ENCODE data around the gene AK5.

DNA sequence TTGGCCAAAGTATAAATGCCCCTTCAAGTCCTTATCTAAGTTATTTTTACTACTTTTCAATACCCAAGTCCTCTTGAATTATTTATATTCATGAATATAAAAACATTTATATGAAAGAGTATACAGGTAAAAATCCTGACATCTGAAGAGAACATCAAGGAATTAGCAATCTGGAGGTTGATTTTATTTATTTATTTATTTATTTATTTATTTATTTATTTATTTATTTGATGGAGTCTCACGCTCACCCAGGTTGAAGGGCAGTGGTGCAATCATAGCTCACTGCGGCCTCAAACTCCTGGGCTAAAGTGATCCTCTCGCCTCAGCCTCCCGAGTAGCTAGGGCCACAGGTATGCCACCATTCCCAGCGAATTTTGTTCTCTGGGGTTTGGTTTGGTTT lies 307.4 kb downstream of the AK5 start:
- TF ChIP-seq, protein P1, sequence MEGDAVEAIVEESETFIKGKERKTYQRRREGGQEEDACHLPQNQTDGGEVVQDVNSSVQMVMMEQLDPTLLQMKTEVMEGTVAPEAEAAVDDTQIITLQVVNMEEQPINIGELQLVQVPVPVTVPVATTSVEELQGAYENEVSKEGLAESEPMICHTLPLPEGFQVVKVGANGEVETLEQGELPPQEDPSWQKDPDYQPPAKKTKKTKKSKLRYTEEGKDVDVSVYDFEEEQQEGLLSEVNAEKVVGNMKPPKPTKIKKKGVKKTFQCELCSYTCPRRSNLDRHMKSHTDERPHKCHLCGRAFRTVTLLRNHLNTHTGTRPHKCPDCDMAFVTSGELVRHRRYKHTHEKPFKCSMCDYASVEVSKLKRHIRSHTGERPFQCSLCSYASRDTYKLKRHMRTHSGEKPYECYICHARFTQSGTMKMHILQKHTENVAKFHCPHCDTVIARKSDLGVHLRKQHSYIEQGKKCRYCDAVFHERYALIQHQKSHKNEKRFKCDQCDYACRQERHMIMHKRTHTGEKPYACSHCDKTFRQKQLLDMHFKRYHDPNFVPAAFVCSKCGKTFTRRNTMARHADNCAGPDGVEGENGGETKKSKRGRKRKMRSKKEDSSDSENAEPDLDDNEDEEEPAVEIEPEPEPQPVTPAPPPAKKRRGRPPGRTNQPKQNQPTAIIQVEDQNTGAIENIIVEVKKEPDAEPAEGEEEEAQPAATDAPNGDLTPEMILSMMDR (IDR thresholded peaks at IDR 0.05; ENCODE audit: low read depth, low read length, poor library complexity, severe bottlenecking): no peak
- TF ChIP-seq EZH2phosphoT487 (IDR thresholded peaks at IDR 0.05; ENCODE audit: borderline replicate concordance, low read length): no peak
